Aorta (tissue), 5 donors: ENCODE measurements around the gene ACSS1. TPM values are rescaled to one million over a fixed set of nuclear protein-coding genes. Genes with fewer than 3 reads are reported as not detected.

Experiments used
- ATAC-seq: fragments of 200-7000 bp; cut with Tn5 transposase; one replicate; pipeline ENCODE4 v1.9.1; 2022; ENCODE audit warnings: moderate library complexity; ENCODE audit not compliant: low FRiP score
- DNase-seq, 2 donors: peaks; one replicate each; pipeline ENCODE4 v3.0.0-alpha.2; 2020
- H3K27ac ChIP-seq, 2 donors: one replicate each; pipeline ENCODE4 v1.5.1; 2013; ENCODE audit warnings: low read length in 2 of 2, mild to moderate bottlenecking in 2 of 2, moderate library complexity in 2 of 2, control low read depth in 1 of 2, inconsistent platforms in 1 of 2, low read depth in 1 of 2
- H3K27me3 ChIP-seq, 2 donors: one replicate each; pipeline ENCODE4 v1.6.1; 2013; ENCODE audit warnings: control low read depth in 1 of 2, low read length in 1 of 2, mild to moderate bottlenecking in 1 of 2, moderate library complexity in 1 of 2; ENCODE audit not compliant: insufficient read depth in 2 of 2, control insufficient read depth in 1 of 2
- H3K36me3 ChIP-seq, 2 donors: one replicate each; pipeline ENCODE4 v1.6.1; 2013; ENCODE audit warnings: control low read depth in 1 of 2, low read length in 1 of 2, mild to moderate bottlenecking in 1 of 2; ENCODE audit not compliant: insufficient read depth in 2 of 2, control insufficient read depth in 1 of 2
- H3K4me1 ChIP-seq, 2 donors: one replicate each; pipeline ENCODE4 v1.6.1; 2013; ENCODE audit warnings: low read length in 2 of 2, control low read depth in 1 of 2, mild to moderate bottlenecking in 1 of 2, moderate library complexity in 1 of 2; ENCODE audit not compliant: insufficient read depth in 2 of 2, control insufficient read depth in 1 of 2
- H3K4me3 ChIP-seq, 2 donors: one replicate each; pipeline ENCODE4 v1.5.1; 2013; ENCODE audit warnings: low read length in 2 of 2, control low read depth in 1 of 2, mild to moderate bottlenecking in 1 of 2
- H3K9me3 ChIP-seq: one replicate; pipeline ENCODE4 v1.6.1; 2013; ENCODE audit warnings: mild to moderate bottlenecking, low read length; ENCODE audit not compliant: control insufficient read depth
- WGBS, 2 donors: extraction: QIAGEN DNeasy Blood & Tissue Kit; methylation state at CpG; one replicate each; pipeline ENCODE4 v1.1.7; 2013; 5-methylcytosine and 5-hydroxymethylcytosine counted together
- intact Hi-C, 2 donors: fragments of 100-400 bp; cut with DNase I; formaldehyde crosslinking; loops; one replicate each; pipeline versions ENCODE4 v1.14.2 to v1.15.0; 2022
- polyA plus RNA-seq, 2 donors: library from polyadenylated mRNA; stranded (reverse); fragments of 200-250 nt; gene quantifications; one replicate each; pipeline ENCODE4 v1.2.3, GENCODE V29; 2013
- total RNA-seq, 2 donors: library from RNA; stranded (reverse); fragmentation: NEBNext Ultra II Directional; extraction: Animal tissue kit (Norgen Biotek cat#: 25700); gene quantifications; one replicate each; pipeline ENCODE4 v1.2.1, GENCODE V29; 2021
- donor health status: healthy with polysubstance abuse.
- donor health status: Bipolar disorder and iron deficiency.
- donor health status: DM: no; HTN: no; CAD: no.
- donor health status: DM: no; HTN: no; CAD: no.
- donor health status: DM: yes; HTN: yes; CAD: no.

Gene ACSS1
- total and polyA plus RNA-seq, 4 donors = 7.6 to 23.4 (median 18.3) TPM

GRCh38 chr20:25046181-25046641, 11.7 kb downstream of the ACSS1 start:
- peak overlapping the region in 1 of 2 donors; percentile 4 for H3K27ac ChIP-seq
- peaks cover 3 to 7% of the 10 kb centered on the region in 2 donors for H3K4me1 ChIP-seq
- no peak overlapping the region for H3K4me3 ChIP-seq
- ATAC-seq = peak; percentile 26
- 39% methylated on average over 14 of the region's 14 CpGs for WGBS, 2 donors
- H3K9me3 ChIP-seq = no peaks in the 10 kb centered on the region
- H3K36me3 ChIP-seq = no peaks in the 10 kb centered on the region
- DNase-seq = peak; percentile 54 to 69
- intact Hi-C loops = no loop called here
- H3K27me3 ChIP-seq = no peaks in the 10 kb centered on the region

DNA sequence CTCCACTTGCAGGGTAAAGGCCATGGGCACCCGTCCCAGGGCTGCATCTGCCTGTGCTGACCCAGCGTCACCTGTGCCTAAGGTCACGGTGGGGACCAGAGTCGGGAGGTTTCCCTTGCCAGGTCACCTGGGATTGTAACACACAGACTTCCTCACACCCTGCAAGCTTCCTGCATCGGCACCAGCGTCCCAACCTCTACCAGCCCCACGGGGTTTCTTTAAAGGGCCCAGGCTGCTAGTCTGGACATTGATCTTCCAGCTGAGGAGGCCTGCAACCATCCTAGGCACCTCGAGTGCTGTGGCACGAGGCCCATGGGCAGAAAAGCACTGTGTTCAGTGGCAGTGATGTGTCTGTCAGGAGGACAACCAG, 12.6 kb downstream of the ACSS1 start:
- WGBS, 2 donors = 36 to 39% methylated on average over 9 of the region's 9 CpGs
- H3K4me3 ChIP-seq = no peak overlapping the region
- no peaks in the 10 kb centered on the region for H3K27me3 ChIP-seq
- no peaks in the 10 kb centered on the region for H3K9me3 ChIP-seq
- DNase-seq = peak; percentile 40 to 62
- intact Hi-C loops = no loop called here
- no peaks in the 10 kb centered on the region for H3K36me3 ChIP-seq
- no peak for ATAC-seq
- H3K4me1 ChIP-seq = peaks cover 3 to 5% of the 10 kb centered on the region in 2 donors
- H3K27ac ChIP-seq = peak overlapping the region in 1 of 2 donors; percentile 82

DNA sequence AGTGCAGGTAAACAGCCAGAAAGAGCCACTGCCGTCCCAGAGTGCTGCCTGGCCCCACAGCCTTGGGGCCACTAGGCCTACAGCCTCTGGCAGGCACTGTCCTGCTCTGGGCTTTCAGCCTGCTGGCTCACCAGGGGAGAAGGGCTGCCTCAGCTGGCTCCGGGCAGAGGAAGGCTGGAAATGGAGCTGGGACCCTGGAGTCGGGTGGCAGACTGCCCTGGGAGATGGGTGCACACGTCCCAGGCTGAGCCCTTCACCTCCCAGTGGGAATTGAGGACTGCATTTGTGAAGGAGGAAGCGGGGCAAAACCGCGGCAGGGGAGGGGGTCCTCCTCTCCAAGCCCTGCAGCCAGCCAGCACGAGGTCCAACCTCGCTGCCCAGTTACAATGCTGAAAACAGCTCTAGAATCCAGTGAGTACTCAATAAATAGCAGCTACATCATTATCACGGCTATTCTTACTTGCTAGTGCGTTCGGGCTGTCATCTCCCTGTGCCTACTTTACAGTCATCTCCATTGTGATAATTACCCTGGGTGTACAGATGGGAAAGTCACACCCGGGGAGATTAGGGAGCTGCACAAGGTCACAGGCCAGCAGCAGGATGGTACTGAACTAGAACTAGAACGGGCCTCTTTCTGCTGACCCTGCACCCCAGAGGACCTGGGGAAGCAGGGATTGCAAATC, 13.1 kb downstream of the ACSS1 start:
- Histone ChIP-seq H3K9me3 (no peaks in the 10 kb centered on the region), H3K27ac (peak overlapping the region; percentile 2 to 82), H3K36me3 (no peaks in the 10 kb centered on the region), H3K27me3 (no peaks in the 10 kb centered on the region), H3K4me1 (peaks cover 3 to 5% of the 10 kb centered on the region in 2 donors), H3K4me3 (no peak overlapping the region)
- 5 to 9% methylated on average over 14 of the region's 14 CpGs for WGBS, 2 donors
- intact Hi-C loops = loop anchor here in 1 of 2 donors (5.0 kb wide), 1 partner anchor 192 kb away; no protein-coding TSS in a partner anchor
- peak; percentile 67 to 71 for DNase-seq
- ATAC-seq = peak; percentile 20

GRCh38 chr20:25044261-25044560, 13.7 kb downstream of the ACSS1 start:
- Histone ChIP-seq H3K4me3 (no peak overlapping the region), H3K36me3 (no peaks in the 10 kb centered on the region), H3K27me3 (no peaks in the 10 kb centered on the region), H3K4me1 (peaks cover 3 to 5% of the 10 kb centered on the region in 2 donors), H3K9me3 (no peaks in the 10 kb centered on the region), H3K27ac (peak overlapping the region in 1 of 2 donors; percentile 82)
- ATAC-seq (no peak), DNase-seq (peak; percentile 34 to 46)
- 89 to 93% methylated on average over 5 of the region's 5 CpGs for WGBS, 2 donors
- intact Hi-C loops = loop anchor here in 1 of 2 donors (5.0 kb wide), 1 partner anchor 193 kb away; no protein-coding TSS in a partner anchor

- 61 to 63% methylated on average over 9 of the region's 9 CpGs for WGBS, 2 donors
- Histone ChIP-seq H3K4me3 (no peak overlapping the region), H3K27ac (peak overlapping the region in 1 of 2 donors; percentile 13), H3K36me3 (no peaks in the 10 kb centered on the region), H3K4me1 (peaks cover 2 to 5% of the 10 kb centered on the region in 2 donors), H3K9me3 (no peaks in the 10 kb centered on the region), H3K27me3 (no peaks in the 10 kb centered on the region)
- no peak for ATAC-seq
- DNase-seq = peak; percentile 37 to 63
- intact Hi-C loops = loop anchor here in 1 of 2 donors (5.0 kb wide), 1 partner anchor 194 kb away; no protein-coding TSS in a partner anchor
These were observed 14.3 kb downstream of the ACSS1 start for GRCh38 chr20:25043499-25044260.

- Histone ChIP-seq H3K27me3 (no peaks in the 10 kb centered on the region), H3K36me3 (no peaks in the 10 kb centered on the region), H3K4me1 (peaks cover 0 to 5% of the 10 kb centered on the region in 2 donors), H3K27ac (peak overlapping the region in 1 of 2 donors; percentile 4), H3K9me3 (no peaks in the 10 kb centered on the region), H3K4me3 (no peak overlapping the region)
- DNase-seq = peak; percentile 82 to 87
- intact Hi-C loops = loop anchor here in 1 of 2 donors (5.0 kb wide), 1 partner anchor 194 kb away; no protein-coding TSS in a partner anchor
- ATAC-seq = peak; percentile 40
- WGBS, 2 donors = 52 to 57% methylated on average over 14 of the region's 14 CpGs
These were observed 15.1 kb downstream of the ACSS1 start for GRCh38 chr20:25042531-25043498.

- ATAC-seq (no peak), DNase-seq (peak; percentile 36 to 62)
- Histone ChIP-seq H3K4me3 (no peak overlapping the region), H3K36me3 (no peaks in the 10 kb centered on the region), H3K27me3 (no peaks in the 10 kb centered on the region), H3K4me1 (peaks cover 0 to 11% of the 10 kb centered on the region in 2 donors), H3K9me3 (no peaks in the 10 kb centered on the region), H3K27ac (peak overlapping the region in 1 of 2 donors; percentile 18)
- intact Hi-C loops = loop anchor here in 1 of 2 donors (5.0 kb wide), 1 partner anchor 195 kb away; no protein-coding TSS in a partner anchor
- WGBS, 2 donors = 88 to 90% methylated on average over 21 of the region's 21 CpGs
These were observed 16.0 kb downstream of the ACSS1 start for GRCh38 chr20:25041813-25042530.
